Activated CD8-positive, alpha-beta memory T cell treated with anti-CD3 and anti-CD28 coated beads for 1 hour (primary cell): ENCODE data around the gene TK2.
"Not testable (repeated sequence)": the region's sequence is repeated elsewhere in the genome, so short reads cannot be mapped to it uniquely, and the experiment has no call there.

Experiments used
- DNase-seq, 2 donors: peaks; one replicate each; pipeline ENCODE4 v3.0.0-alpha.2; 2020; ENCODE audit warnings: low read depth in 1 of 2; ENCODE audit errors: extremely low read depth in 1 of 2

TK2 gene

GRCh38 chr16:66508248-66508913, 41.5 kb downstream of the TK2 start:
- DNase-seq, result no peak

- no peak for DNase-seq
Observed at GRCh38 chr16:66507731-66508239, 42.1 kb downstream of the TK2 start.

- DNase-seq, result no peak
Observed at GRCh38 chr16:66503612-66504011, 46.3 kb downstream of the TK2 start.

- DNase-seq, result no peak
Observed at GRCh38 chr16:66503030-66503429, 46.9 kb downstream of the TK2 start.

- no peak for DNase-seq
Observed at GRCh38 chr16:66502020-66502913, 47.7 kb downstream of the TK2 start.

GRCh38 chr16:66501563-66501962, 48.4 kb downstream of the TK2 start:
- not testable (repeated sequence) for DNase-seq

GRCh38 chr16:66497921-66498320, 52.0 kb downstream of the TK2 start:
- not testable (repeated sequence) for DNase-seq

- DNase-seq, result not testable (repeated sequence)
Observed at GRCh38 chr16:66496226-66496625, 53.7 kb downstream of the TK2 start.

GRCh38 chr16:66495440-66495839, 54.5 kb downstream of the TK2 start:
- no peak for DNase-seq

GRCh38 chr16:66494916-66495315, 55.0 kb downstream of the TK2 start:
- no peak for DNase-seq

GRCh38 chr16:66493490-66494401, 56.2 kb downstream of the TK2 start:
- no peak for DNase-seq

GRCh38 chr16:66491716-66492064, 58.2 kb downstream of the TK2 start:
- DNase-seq, result no peak

- DNase-seq, result no peak
Observed at GRCh38 chr16:66490774-66491715, 58.9 kb downstream of the TK2 start.

GRCh38 chr16:66489818-66490217, 60.1 kb downstream of the TK2 start:
- DNase-seq, result no peak

- DNase-seq, result no peak
Observed at GRCh38 chr16:66489385-66489784, 60.5 kb downstream of the TK2 start.

GRCh38 chr16:66488505-66488904, 61.4 kb downstream of the TK2 start:
- no peak for DNase-seq

- DNase-seq, result no peak
Observed at GRCh38 chr16:66487580-66488275, 62.2 kb downstream of the TK2 start.

- DNase-seq, result no peak
Observed at GRCh38 chr16:66486773-66487579, 62.9 kb downstream of the TK2 start.
